ENCODE data around the gene MSRB3.

Gene MSRB3

GRCh38 chr12:65409726-65410125 is 131.2 kb downstream of the MSRB3 start:
- Histone ChIP-seq H2BK5ac (ENCODE audit: low read length) (no peak overlapping the region), H3K27ac (replicated peaks; ENCODE audit: low read length) (no peak overlapping the region), H3K79me1 (ENCODE audit: low read depth, low read length) (no peaks in the 10 kb centered on the region), H3K4me1 (ENCODE audit: control insufficient read depth in 2 of 2, insufficient read depth in 1 of 2, low read depth in 1 of 2, low read length in 2 of 2) (no peaks in the 10 kb centered on the region), H2AFZ (ENCODE audit: low read length) (no peak overlapping the region), H3K4me3 (ENCODE audit: low read length in 2 of 2) (no peak overlapping the region), H3K27me3 (ENCODE audit: control insufficient read depth in 3 of 3, insufficient read depth in 3 of 3, low read depth in 1 of 3, low read length in 3 of 3) (no peaks in the 10 kb centered on the region), H2BK120ac (ENCODE audit: low read depth, low read length) (no peak overlapping the region), H2BK12ac (ENCODE audit: low read length) (no peak overlapping the region), H2BK15ac (ENCODE audit: low read length) (no peak overlapping the region), H3K14ac (ENCODE audit: low read length) (no peak overlapping the region), H2AK5ac (ENCODE audit: low read depth, low read length) (no peak overlapping the region), H3K23ac (ENCODE audit: low read depth, low read length, poor library complexity) (no peak overlapping the region), H3K36me3 (replicated peaks in 1 of 2; ENCODE audit: control insufficient read depth in 2 of 2, insufficient read depth in 2 of 2, low read length in 2 of 2) (no peaks in the 10 kb centered on the region), H3K4me2 (ENCODE audit: insufficient read depth, low read length, poor library complexity, severe bottlenecking) (no peak overlapping the region), H3K9me3 (replicated peaks in 1 of 2; ENCODE audit: control insufficient read depth in 2 of 2, insufficient read depth in 1 of 2, low read depth in 1 of 2, low read length in 2 of 2) (peaks cover 0 to 3% of the 10 kb centered on the region in 2 donors), H4K91ac (ENCODE audit: low read depth, low read length, poor library complexity) (no peak overlapping the region), H3K9ac (ENCODE audit: low read depth, low read length, poor library complexity) (no peak overlapping the region), H3K4ac (ENCODE audit: low read length) (no peak overlapping the region), H4K8ac (ENCODE audit: low read depth, low read length) (no peak overlapping the region), H3K18ac (ENCODE audit: low read length) (no peak overlapping the region)
- DNase-seq (ENCODE audit: low spot score), result no peak
- no CpG with 5 or more reads among the region's 1 CpG for WGBS, 2 donors (ENCODE audit: extremely low coverage in 2 of 2, insufficient read length in 2 of 2, insufficient replicate concordance in 1 of 2)

- no peak overlapping the region for H2AK5ac ChIP-seq (ENCODE audit: low read depth, low read length)
- no CpG with 5 or more reads among the region's 3 CpGs for WGBS, 2 donors (ENCODE audit: extremely low coverage in 2 of 2, insufficient read length in 2 of 2, insufficient replicate concordance in 1 of 2)
- no peak for DNase-seq (ENCODE audit: low spot score)
- no peak overlapping the region for H3K9ac ChIP-seq (ENCODE audit: low read depth, low read length, poor library complexity)
- peaks cover 0 to 3% of the 10 kb centered on the region in 2 donors for H3K9me3 ChIP-seq (replicated peaks in 1 of 2; ENCODE audit: control insufficient read depth in 2 of 2, insufficient read depth in 1 of 2, low read depth in 1 of 2, low read length in 2 of 2)
- H2BK5ac ChIP-seq (ENCODE audit: low read length), result no peak overlapping the region
- H3K4me2 ChIP-seq (ENCODE audit: insufficient read depth, low read length, poor library complexity, severe bottlenecking), result no peak overlapping the region
- no peak overlapping the region for H3K4ac ChIP-seq (ENCODE audit: low read length)
- H2BK12ac ChIP-seq (ENCODE audit: low read length), result no peak overlapping the region
- H4K8ac ChIP-seq (ENCODE audit: low read depth, low read length), result no peak overlapping the region
- no peaks in the 10 kb centered on the region for H3K27me3 ChIP-seq (ENCODE audit: control insufficient read depth in 3 of 3, insufficient read depth in 3 of 3, low read depth in 1 of 3, low read length in 3 of 3)
- H2BK120ac ChIP-seq (ENCODE audit: low read depth, low read length), result no peak overlapping the region
- H3K4me1 ChIP-seq (ENCODE audit: control insufficient read depth in 2 of 2, insufficient read depth in 1 of 2, low read depth in 1 of 2, low read length in 2 of 2), result no peaks in the 10 kb centered on the region
- H3K4me3 ChIP-seq (ENCODE audit: low read length in 2 of 2), result no peak overlapping the region
- no peaks in the 10 kb centered on the region for H3K79me1 ChIP-seq (ENCODE audit: low read depth, low read length)
- H3K18ac ChIP-seq (ENCODE audit: low read length), result no peak overlapping the region
- no peak overlapping the region for H2BK15ac ChIP-seq (ENCODE audit: low read length)
- no peak overlapping the region for H2AFZ ChIP-seq (ENCODE audit: low read length)
- no peak overlapping the region for H3K14ac ChIP-seq (ENCODE audit: low read length)
- no peak overlapping the region for H4K91ac ChIP-seq (ENCODE audit: low read depth, low read length, poor library complexity)
- H3K23ac ChIP-seq (ENCODE audit: low read depth, low read length, poor library complexity), result no peak overlapping the region
- H3K36me3 ChIP-seq (replicated peaks in 1 of 2; ENCODE audit: control insufficient read depth in 2 of 2, insufficient read depth in 2 of 2, low read length in 2 of 2), result no peaks in the 10 kb centered on the region
- no peak overlapping the region for H3K27ac ChIP-seq (replicated peaks; ENCODE audit: low read length)
Observed at GRCh38 chr12:65411171-65411570, 132.7 kb downstream of the MSRB3 start.

- Histone ChIP-seq H3K23ac (ENCODE audit: low read depth, low read length, poor library complexity) (no peak overlapping the region), H3K79me1 (ENCODE audit: low read depth, low read length) (no peaks in the 10 kb centered on the region)
- no CpG with 5 or more reads among the region's 5 CpGs for WGBS, 2 donors (ENCODE audit: extremely low coverage in 2 of 2, insufficient read length in 2 of 2, insufficient replicate concordance in 1 of 2)
Observed at GRCh38 chr12:65414526-65414925, 136.0 kb downstream of the MSRB3 start.

GRCh38 chr12:65415826-65416225 is 137.3 kb downstream of the MSRB3 start:
- Histone ChIP-seq H3K4me2 (ENCODE audit: insufficient read depth, low read length, poor library complexity, severe bottlenecking) (no peak overlapping the region), H2AK5ac (ENCODE audit: low read depth, low read length) (no peak overlapping the region), H2BK12ac (ENCODE audit: low read length) (no peak overlapping the region), H2BK120ac (ENCODE audit: low read depth, low read length) (no peak overlapping the region), H3K4me1 (ENCODE audit: control insufficient read depth in 2 of 2, insufficient read depth in 1 of 2, low read depth in 1 of 2, low read length in 2 of 2) (no peaks in the 10 kb centered on the region), H3K9ac (ENCODE audit: low read depth, low read length, poor library complexity) (no peak overlapping the region), H3K18ac (ENCODE audit: low read length) (no peak overlapping the region), H3K27me3 (ENCODE audit: control insufficient read depth in 3 of 3, insufficient read depth in 3 of 3, low read depth in 1 of 3, low read length in 3 of 3) (no peaks in the 10 kb centered on the region), H3K4ac (ENCODE audit: low read length) (no peak overlapping the region), H2BK15ac (ENCODE audit: low read length) (no peak overlapping the region), H3K79me1 (ENCODE audit: low read depth, low read length) (no peaks in the 10 kb centered on the region), H3K27ac (replicated peaks; ENCODE audit: low read length) (no peak overlapping the region), H2BK5ac (ENCODE audit: low read length) (no peak overlapping the region), H4K8ac (ENCODE audit: low read depth, low read length) (no peak overlapping the region), H3K36me3 (replicated peaks in 1 of 2; ENCODE audit: control insufficient read depth in 2 of 2, insufficient read depth in 2 of 2, low read length in 2 of 2) (no peaks in the 10 kb centered on the region), H2AFZ (ENCODE audit: low read length) (no peak overlapping the region), H3K9me3 (replicated peaks in 1 of 2; ENCODE audit: control insufficient read depth in 2 of 2, insufficient read depth in 1 of 2, low read depth in 1 of 2, low read length in 2 of 2) (peaks cover 2 to 6% of the 10 kb centered on the region in 2 donors), H3K4me3 (ENCODE audit: low read length in 2 of 2) (no peak overlapping the region), H3K14ac (ENCODE audit: low read length) (no peak overlapping the region), H3K23ac (ENCODE audit: low read depth, low read length, poor library complexity) (no peak overlapping the region), H4K91ac (ENCODE audit: low read depth, low read length, poor library complexity) (no peak overlapping the region)
- DNase-seq (ENCODE audit: low spot score), result no peak

More at GRCh38 chr12:65414526-65414925, 136.0 kb downstream of the MSRB3 start:
- no peak overlapping the region for H2AFZ ChIP-seq (ENCODE audit: low read length)
- no peak overlapping the region for H3K4ac ChIP-seq (ENCODE audit: low read length)
- H3K14ac ChIP-seq (ENCODE audit: low read length), result no peak overlapping the region
- H3K36me3 ChIP-seq (replicated peaks in 1 of 2; ENCODE audit: control insufficient read depth in 2 of 2, insufficient read depth in 2 of 2, low read length in 2 of 2), result no peaks in the 10 kb centered on the region
- H3K18ac ChIP-seq (ENCODE audit: low read length), result no peak overlapping the region
- no peak overlapping the region for H2AK5ac ChIP-seq (ENCODE audit: low read depth, low read length)
- H3K9me3 ChIP-seq (replicated peaks in 1 of 2; ENCODE audit: control insufficient read depth in 2 of 2, insufficient read depth in 1 of 2, low read depth in 1 of 2, low read length in 2 of 2), result peaks cover 0 to 2% of the 10 kb centered on the region in 2 donors
- H2BK5ac ChIP-seq (ENCODE audit: low read length), result no peak overlapping the region
- no peak overlapping the region for H2BK120ac ChIP-seq (ENCODE audit: low read depth, low read length)
- H2BK12ac ChIP-seq (ENCODE audit: low read length), result no peak overlapping the region
- DNase-seq (ENCODE audit: low spot score), result no peak
- H2BK15ac ChIP-seq (ENCODE audit: low read length), result no peak overlapping the region
- no peak overlapping the region for H3K4me2 ChIP-seq (ENCODE audit: insufficient read depth, low read length, poor library complexity, severe bottlenecking)
- H3K4me3 ChIP-seq (ENCODE audit: low read length in 2 of 2), result no peak overlapping the region
- no peak overlapping the region for H4K91ac ChIP-seq (ENCODE audit: low read depth, low read length, poor library complexity)
- H3K4me1 ChIP-seq (ENCODE audit: control insufficient read depth in 2 of 2, insufficient read depth in 1 of 2, low read depth in 1 of 2, low read length in 2 of 2), result no peaks in the 10 kb centered on the region
- no peak overlapping the region for H4K8ac ChIP-seq (ENCODE audit: low read depth, low read length)
- H3K9ac ChIP-seq (ENCODE audit: low read depth, low read length, poor library complexity), result no peak overlapping the region
- no peaks in the 10 kb centered on the region for H3K27me3 ChIP-seq (ENCODE audit: control insufficient read depth in 3 of 3, insufficient read depth in 3 of 3, low read depth in 1 of 3, low read length in 3 of 3)
- no peak overlapping the region for H3K27ac ChIP-seq (replicated peaks; ENCODE audit: low read length)

All from neuronal stem cell (in vitro differentiated cells).